IPS-15b (cell line): ENCODE results near the gene MS4A14.
"Not testable (repeated sequence)": the region's sequence is repeated elsewhere in the genome, so short reads cannot be mapped to it uniquely, and the experiment has no call there.

Experiments used
- H3K27me3 ChIP-seq: one replicate; pipeline ENCODE4 v1.6.1; 2013; ENCODE audit warnings: low read length; ENCODE audit not compliant: control insufficient read depth, insufficient read depth
- H3K36me3 ChIP-seq: one replicate; pipeline ENCODE4 v1.6.1; 2013; ENCODE audit warnings: low read length; ENCODE audit not compliant: control insufficient read depth, insufficient read depth
- H3K4me1 ChIP-seq: one replicate; pipeline ENCODE4 v1.6.1; 2013; ENCODE audit warnings: mild to moderate bottlenecking, low read length; ENCODE audit not compliant: control insufficient read depth, insufficient read depth
- H3K4me3 ChIP-seq: one replicate; pipeline ENCODE4 v1.5.1; 2013; ENCODE audit warnings: low read depth, low read length
- H3K9ac ChIP-seq: one replicate; pipeline ENCODE4 v1.6.1; 2013; ENCODE audit warnings: low read depth, mild to moderate bottlenecking, low read length
- H3K9me3 ChIP-seq: one replicate; pipeline ENCODE4 v1.6.1; 2013; ENCODE audit warnings: mild to moderate bottlenecking, low read length; ENCODE audit not compliant: control insufficient read depth, insufficient read depth

MS4A14 gene

DNA sequence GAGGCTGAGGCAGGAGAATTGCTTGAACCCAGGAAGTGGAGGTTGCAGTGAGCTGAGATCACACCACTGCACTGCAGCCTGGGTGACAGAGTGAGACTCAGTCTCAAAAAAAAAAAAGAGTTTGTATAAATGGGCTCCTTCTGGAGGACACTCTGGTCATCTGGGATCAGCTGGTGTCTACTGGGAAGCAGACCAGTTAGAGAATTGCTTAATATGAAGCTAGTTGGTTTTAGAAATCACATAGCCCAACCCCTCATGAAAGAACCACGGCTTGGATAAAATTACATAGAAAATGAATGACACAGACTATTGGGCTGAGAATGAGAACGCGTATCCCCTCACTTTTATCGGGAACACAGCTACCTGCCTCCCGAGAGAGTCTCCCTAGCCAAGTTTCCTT lies 3.2 kb upstream of the MS4A14 start:
- no peak overlapping the region for H3K4me3 ChIP-seq
- H3K27me3 ChIP-seq = no peaks in the 10 kb centered on the region
- no peaks in the 10 kb centered on the region for H3K9me3 ChIP-seq
- no peaks in the 10 kb centered on the region for H3K4me1 ChIP-seq
- H3K9ac ChIP-seq = no peak overlapping the region
- no peaks in the 10 kb centered on the region for H3K36me3 ChIP-seq

DNA sequence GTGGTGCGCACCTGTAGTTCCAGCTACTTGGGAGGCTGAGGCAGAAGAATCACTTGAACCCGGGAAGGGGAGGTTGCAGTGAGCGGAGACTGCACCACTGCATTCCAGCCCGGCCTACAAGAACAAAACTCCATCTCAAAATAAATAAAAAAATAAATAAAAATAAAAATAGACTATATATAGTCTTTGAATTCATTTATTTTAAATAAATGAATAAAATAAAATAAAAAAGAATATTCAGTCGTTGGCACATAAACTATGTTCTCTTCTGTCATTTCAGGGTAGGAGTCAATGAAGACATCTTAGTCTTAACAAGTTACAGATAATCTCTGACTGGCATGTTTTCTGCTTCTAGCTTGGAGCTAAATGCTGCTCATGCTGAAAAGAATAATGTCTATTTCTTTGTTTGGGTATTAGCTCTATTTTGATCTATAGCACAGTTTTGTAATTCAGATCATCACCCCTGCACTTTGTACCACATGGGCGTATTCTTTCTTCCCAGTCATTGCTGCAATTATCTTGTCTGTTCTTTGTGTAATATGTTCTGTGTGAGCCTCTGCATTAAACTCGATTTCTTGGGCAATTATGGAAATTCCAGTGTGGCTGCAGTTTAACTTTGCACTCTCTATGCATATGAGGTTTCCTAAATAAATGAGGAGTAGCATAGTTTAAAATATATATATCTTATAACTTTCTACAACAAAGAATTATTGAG lies 1.4 kb upstream of the MS4A14 start:
- Histone ChIP-seq H3K4me1 (no peaks in the 10 kb centered on the region), H3K36me3 (no peaks in the 10 kb centered on the region), H3K27me3 (no peaks in the 10 kb centered on the region), H3K4me3 (no peak overlapping the region), H3K9ac (no peak overlapping the region), H3K9me3 (no peaks in the 10 kb centered on the region)

DNA sequence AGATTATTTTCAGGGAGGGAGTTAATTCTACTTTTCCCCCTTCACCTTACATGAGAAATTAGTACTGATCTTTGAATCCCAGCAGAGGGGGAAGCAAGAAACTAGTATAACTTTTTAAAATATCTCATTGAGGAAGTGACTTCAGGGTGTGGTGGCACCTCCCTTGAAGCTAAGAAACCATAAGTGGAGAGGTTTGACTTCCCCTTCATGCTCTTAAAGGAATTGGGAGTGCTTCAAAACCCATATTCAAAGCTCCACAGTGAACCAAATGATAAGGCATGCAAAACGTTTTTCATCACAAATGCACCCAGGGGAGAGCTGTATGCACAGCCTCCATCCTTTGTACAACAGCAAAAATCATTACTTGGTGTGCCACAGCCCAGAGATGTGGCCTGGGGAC lies 540 bp downstream of the MS4A14 start:
- Histone ChIP-seq H3K27me3 (no peaks in the 10 kb centered on the region), H3K9me3 (no peaks in the 10 kb centered on the region), H3K9ac (no peak overlapping the region), H3K4me3 (no peak overlapping the region), H3K36me3 (no peaks in the 10 kb centered on the region), H3K4me1 (no peaks in the 10 kb centered on the region)

DNA sequence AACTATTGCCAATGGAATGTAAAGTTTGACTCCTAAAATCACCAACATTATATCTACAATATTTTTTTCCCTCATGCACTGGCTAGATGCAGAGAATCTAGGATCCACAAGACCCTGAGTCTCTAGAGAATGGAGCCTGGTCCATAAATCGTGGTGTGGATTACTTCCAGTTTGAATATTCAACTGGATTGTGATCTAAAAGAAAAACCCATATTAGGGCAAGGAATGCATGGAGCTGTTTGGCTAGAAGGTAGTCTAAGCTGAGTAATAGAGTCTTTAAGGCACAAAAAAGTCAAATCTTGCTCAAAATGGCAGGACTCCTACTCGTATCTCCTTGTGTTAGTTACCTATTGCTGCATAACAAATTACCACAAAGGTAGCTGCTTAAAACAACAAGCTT lies 23.8 kb downstream of the MS4A14 start:
- Histone ChIP-seq H3K9me3 (no peaks in the 10 kb centered on the region), H3K4me1 (no peaks in the 10 kb centered on the region), H3K27me3 (no peaks in the 10 kb centered on the region), H3K4me3 (no peak overlapping the region), H3K36me3 (no peaks in the 10 kb centered on the region), H3K9ac (no peak overlapping the region)

DNA sequence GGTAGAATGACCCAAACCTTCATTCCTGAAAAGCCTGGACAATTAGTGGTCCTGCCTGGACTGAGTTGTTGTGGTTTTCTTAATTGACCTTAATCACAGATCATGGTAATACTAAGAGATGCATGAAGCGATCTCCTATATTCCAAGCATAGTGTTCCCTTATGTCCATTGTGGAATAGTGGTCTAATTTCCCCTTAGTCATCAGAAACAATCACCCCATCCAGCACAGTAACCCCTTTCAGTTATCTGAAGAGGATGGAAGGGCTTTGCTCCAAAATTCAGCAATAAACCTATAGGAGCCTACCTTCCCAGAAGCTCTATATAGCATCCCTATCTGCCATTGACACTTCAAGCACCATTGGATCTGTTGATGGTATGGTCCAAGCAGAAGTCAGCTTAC lies 26.4 kb downstream of the MS4A14 start:
- Histone ChIP-seq H3K36me3 (no peaks in the 10 kb centered on the region), H3K4me1 (no peaks in the 10 kb centered on the region), H3K9ac (no peak overlapping the region), H3K27me3 (no peaks in the 10 kb centered on the region), H3K9me3 (no peaks in the 10 kb centered on the region), H3K4me3 (no peak overlapping the region)

DNA sequence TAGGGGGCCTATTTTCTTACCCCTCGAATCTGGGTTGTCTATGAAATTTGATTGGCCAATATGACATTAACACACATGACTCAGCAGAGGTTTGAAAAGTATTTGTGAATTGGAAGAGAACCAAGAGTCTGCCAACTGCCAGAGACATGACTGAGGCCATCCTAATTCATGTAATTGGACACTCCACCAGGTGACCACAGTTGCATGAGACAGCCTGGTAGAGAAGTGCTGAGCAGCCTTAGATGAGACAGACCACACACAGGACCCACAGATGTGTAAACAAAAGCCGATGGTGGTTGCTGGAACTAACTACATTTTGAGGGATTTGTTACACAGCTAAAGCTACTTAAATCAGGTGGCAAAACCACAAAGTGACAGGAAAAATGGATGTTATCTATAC lies 32.3 kb downstream of the MS4A14 start:
- Histone ChIP-seq H3K36me3 (no peaks in the 10 kb centered on the region), H3K9me3 (no peaks in the 10 kb centered on the region), H3K4me1 (no peaks in the 10 kb centered on the region), H3K4me3 (no peak overlapping the region), H3K9ac (no peak overlapping the region), H3K27me3 (no peaks in the 10 kb centered on the region)

DNA sequence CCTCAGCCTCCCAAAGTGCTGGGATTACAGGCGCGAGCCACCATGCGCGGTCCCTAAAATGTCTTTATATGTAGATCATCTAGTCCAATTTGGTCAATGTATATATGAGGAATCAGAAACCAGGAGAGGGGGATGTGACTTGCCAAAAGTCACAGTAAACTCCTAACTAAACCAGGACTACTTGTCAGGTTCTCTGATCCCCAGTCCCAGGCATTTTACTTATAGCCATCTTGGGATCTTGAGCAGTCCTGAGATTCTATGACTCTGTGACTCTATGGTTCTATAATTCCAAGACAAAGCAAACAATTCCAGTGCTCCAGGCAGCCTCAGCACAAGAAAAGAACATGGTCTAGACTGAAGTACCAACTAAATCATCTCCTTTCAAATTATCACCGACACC lies 33.0 kb downstream of the MS4A14 start, which contains the start of gene MS4A5:
MS4A5 (plus strand) TSS at position 301 of the 400 bp plus-strand sequence. CDS start 103 bp downstream, outside the sequence.
- Histone ChIP-seq H3K27me3 (no peaks in the 10 kb centered on the region), H3K9me3 (no peaks in the 10 kb centered on the region), H3K9ac (no peak within 1 kb of the TSS), H3K4me3 (no peak within 1 kb of the TSS), H3K36me3 (no peaks in the 10 kb centered on the region), H3K4me1 (no peaks in the 10 kb centered on the region)

DNA sequence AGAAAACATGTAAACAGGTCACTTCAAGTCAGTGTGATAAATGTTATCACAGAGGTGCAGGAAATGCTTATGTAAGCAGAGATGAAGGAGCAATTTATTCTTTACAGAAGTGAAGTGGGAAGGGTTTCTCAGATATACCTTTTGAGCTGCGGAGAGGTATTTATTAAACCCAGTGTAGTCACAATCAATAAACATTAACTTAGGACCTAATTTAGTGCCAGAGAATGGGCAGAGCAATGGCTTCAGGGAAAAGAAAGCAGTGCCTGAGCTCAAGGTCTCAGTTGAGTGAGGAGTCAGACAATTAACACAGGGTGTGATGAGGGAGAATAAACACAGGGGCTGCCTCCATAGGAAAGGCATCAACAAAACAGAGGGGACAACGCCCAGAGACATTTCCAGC lies 35.0 kb downstream of the MS4A14 start:
- H3K4me1 ChIP-seq = no peaks in the 10 kb centered on the region
- H3K4me3 ChIP-seq = no peak overlapping the region
- H3K27me3 ChIP-seq = no peaks in the 10 kb centered on the region
- H3K36me3 ChIP-seq = no peaks in the 10 kb centered on the region
- H3K9me3 ChIP-seq = no peaks in the 10 kb centered on the region
- H3K9ac ChIP-seq = no peak overlapping the region

DNA sequence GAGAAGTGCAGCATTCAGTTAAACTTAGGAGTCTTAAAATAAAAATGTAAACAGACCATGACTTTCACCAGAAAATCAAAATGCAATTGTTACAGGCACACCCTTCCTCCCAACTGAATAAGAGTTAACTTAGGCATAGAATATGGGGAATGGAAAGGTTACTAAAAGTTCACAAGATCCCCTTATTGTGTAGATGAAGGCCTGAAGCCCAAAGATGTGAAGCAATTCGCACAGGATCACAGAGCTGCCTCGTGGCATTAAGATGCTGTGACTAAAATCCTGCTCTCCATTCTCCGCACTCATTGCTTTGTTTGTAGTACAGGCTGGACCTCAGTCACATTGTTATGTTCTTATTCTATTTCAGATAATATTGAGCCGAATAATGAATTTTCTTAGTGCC lies 37.1 kb downstream of the MS4A14 start:
- Histone ChIP-seq H3K27me3 (no peaks in the 10 kb centered on the region), H3K4me3 (no peak overlapping the region), H3K9me3 (no peaks in the 10 kb centered on the region), H3K4me1 (no peaks in the 10 kb centered on the region), H3K9ac (no peak overlapping the region), H3K36me3 (no peaks in the 10 kb centered on the region)

DNA sequence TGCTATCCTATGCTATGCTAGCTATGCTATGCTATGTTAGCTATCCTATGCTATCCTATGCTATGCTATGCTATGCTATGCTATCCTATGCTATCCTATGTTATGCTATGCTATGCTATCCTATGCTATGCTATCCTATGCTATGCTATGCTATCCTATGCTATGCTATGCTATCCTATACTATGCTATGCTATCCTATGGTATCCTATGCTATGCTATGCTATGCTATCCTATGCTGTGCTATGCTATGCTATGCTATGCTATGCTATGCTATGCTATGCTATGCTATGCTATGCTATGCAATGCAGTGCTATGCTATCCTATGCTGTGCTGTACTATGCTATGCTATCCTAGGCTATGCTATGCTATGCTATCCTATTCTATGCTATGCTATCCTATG lies 50.8 kb downstream of the MS4A14 start:
- H3K4me1 ChIP-seq = no peaks in the 10 kb centered on the region
- no peaks in the 10 kb centered on the region for H3K36me3 ChIP-seq
- no peak overlapping the region for H3K9ac ChIP-seq
- H3K27me3 ChIP-seq = no peaks in the 10 kb centered on the region
- H3K9me3 ChIP-seq = no peaks in the 10 kb centered on the region
- H3K4me3 ChIP-seq = no peak overlapping the region

DNA sequence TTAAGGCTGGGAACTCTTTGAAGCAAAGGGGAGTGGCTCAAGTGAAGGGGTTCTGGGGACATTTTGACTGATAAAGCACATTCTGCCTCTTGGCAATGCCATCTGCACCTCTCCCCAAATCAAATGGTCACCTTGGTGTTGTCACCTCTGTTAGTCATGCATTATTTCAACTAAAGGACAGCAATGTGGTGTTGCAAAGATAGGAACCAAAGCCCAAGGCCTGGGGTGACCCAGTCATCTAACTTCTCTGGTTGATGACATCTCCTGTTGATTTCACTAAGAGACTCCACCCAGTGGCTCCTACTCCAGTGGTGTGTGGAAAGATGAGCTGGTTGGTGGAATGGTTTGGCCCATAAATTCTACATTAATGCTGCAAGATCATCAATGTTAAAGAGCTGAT lies 51.6 kb downstream of the MS4A14 start:
- Histone ChIP-seq H3K9ac (no peak overlapping the region), H3K4me1 (no peaks in the 10 kb centered on the region)

DNA sequence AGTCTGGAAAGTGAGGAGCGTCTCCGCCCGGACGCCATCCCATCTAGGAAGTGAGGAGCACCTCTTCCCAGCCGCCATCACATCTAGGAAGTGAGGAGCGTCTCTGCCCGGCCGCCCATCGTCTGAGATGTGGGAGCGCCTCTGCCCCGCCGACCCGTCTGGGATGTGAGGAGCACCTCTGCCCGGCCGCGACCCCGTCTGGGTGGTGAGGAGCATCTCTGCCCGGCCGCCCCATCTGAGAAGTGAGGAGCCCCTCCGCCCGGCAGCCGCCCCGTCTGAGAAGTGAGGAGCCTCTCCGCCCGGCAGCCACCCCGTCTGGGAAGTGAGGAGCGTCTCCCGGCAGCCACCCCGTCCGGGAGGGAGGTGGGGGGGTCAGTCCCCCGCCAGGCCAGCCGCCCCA lies 54.9 kb downstream of the MS4A14 start:
- H3K4me3 ChIP-seq, H3K36me3 ChIP-seq, H3K4me1 ChIP-seq, H3K9me3 ChIP-seq, H3K27me3 ChIP-seq, H3K9ac ChIP-seq: not testable (repeated sequence)

More for the DNA sequence above, 51.6 kb downstream of the MS4A14 start:
- no peaks in the 10 kb centered on the region for H3K27me3 ChIP-seq
- no peaks in the 10 kb centered on the region for H3K36me3 ChIP-seq
- H3K4me3 ChIP-seq = no peak overlapping the region
- H3K9me3 ChIP-seq = no peaks in the 10 kb centered on the region
